Parathyroid adenoma (tissue), 2 donors: Measurements from ENCODE around the gene LCT.

ENCODE experiments used
- H2AFZ ChIP-seq: fragments of 300-600 bp; sonication (generic); one replicate; pipeline ENCODE4 v1.7.0; 2017; ENCODE audit warnings: antibody characterized with exemption, mild to moderate bottlenecking
- H3K27ac ChIP-seq: fragments of 300-600 bp; sonication (generic); one replicate; pipeline ENCODE4 v1.7.0; 2017
- H3K27me3 ChIP-seq: fragments of 300-600 bp; sonication (generic); one replicate; pipeline ENCODE4 v1.7.0; 2017; ENCODE audit warnings: low read length; ENCODE audit not compliant: control insufficient read depth, insufficient read depth
- H3K36me3 ChIP-seq: fragments of 300-600 bp; sonication (generic); one replicate; pipeline ENCODE4 v1.7.0; 2017; ENCODE audit warnings: low read length; ENCODE audit not compliant: control insufficient read depth, insufficient read depth
- H3K4me1 ChIP-seq: fragments of 300-600 bp; sonication (generic); one replicate; pipeline ENCODE4 v1.7.0; 2017; ENCODE audit warnings: control low read depth
- H3K4me2 ChIP-seq: fragments of 300-600 bp; sonication (generic); one replicate; pipeline ENCODE4 v1.7.0; 2017; ENCODE audit warnings: low read length
- H3K4me3 ChIP-seq: fragments of 300-600 bp; sonication (generic); one replicate; pipeline ENCODE4 v1.7.0; 2017; ENCODE audit warnings: low read depth, low read length
- H3K79me2 ChIP-seq: fragments of 300-600 bp; sonication (generic); one replicate; pipeline ENCODE4 v1.7.0; 2017; ENCODE audit warnings: control low read depth
- H3K9ac ChIP-seq: fragments of 300-600 bp; sonication (generic); one replicate; pipeline ENCODE4 v1.7.0; 2017; ENCODE audit warnings: mild to moderate bottlenecking
- H3K9me3 ChIP-seq: fragments of 300-600 bp; sonication (generic); one replicate; pipeline ENCODE4 v1.7.0; 2017; ENCODE audit warnings: low read length; ENCODE audit not compliant: control insufficient read depth
- CTCF ChIP-seq: fragments of 300-600 bp; sonication (generic); IDR thresholded peaks from one replicate; pipeline ENCODE4 v1.7.0; 2017; ENCODE audit warnings: antibody characterized with exemption, mild to moderate bottlenecking
- donor health status: primary hyperparathyroidism.

LCT gene

GRCh38 chr2:135875491-135876065, 38.6 kb upstream of the LCT start:
- Histone ChIP-seq H3K79me2 (no peaks in the 10 kb centered on the region), H3K27me3 (no peaks in the 10 kb centered on the region), H3K4me1 (no peaks in the 10 kb centered on the region), H3K9me3 (no peaks in the 10 kb centered on the region), H3K4me3 (peak overlapping the region; percentile 66), H2AFZ (peak overlapping the region; percentile 92), H3K36me3 (no peaks in the 10 kb centered on the region), H3K9ac (no peak overlapping the region), H3K27ac (peak overlapping the region; percentile 37), H3K4me2 (peak overlapping the region; percentile 88)
- no peak for TF ChIP-seq CTCF

DNA sequence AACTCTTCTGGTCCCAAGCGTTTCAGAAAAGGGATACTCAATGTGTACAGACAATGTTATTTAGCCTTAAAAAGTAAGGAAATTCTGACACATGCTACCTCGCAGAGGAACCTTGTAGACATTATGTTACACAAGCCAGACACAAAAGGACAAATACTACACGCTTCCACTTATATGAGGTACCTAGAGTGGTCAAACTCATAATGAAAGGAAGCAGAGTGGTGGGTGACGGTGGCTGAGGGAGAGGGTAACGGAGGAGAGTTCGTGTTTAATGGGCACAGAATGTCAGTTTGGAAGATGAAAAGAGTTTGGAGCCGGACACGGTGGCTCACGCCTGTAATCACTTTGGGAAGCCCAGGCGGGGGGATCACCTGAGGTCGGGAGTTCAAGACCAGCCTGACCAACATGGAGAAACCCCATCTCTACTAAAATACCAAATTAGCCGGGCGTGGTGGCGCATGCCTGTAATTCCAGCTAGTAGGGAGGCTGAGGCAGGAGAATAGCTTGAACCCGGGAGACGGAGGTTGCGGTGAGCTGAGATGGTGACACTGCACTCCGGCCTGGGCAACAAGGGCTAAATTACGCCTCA, 37.9 kb upstream of the LCT start:
- no peak overlapping the region for H3K4me3 ChIP-seq

GRCh38 chr2:135870571-135870970, 33.6 kb upstream of the LCT start:
- H3K4me2 ChIP-seq = no peak overlapping the region
- TF ChIP-seq CTCF = no peak
- no peaks in the 10 kb centered on the region for H3K4me1 ChIP-seq
- no peak overlapping the region for H3K9ac ChIP-seq
- no peaks in the 10 kb centered on the region for H3K36me3 ChIP-seq
- no peak overlapping the region for H2AFZ ChIP-seq
- H3K9me3 ChIP-seq = no peaks in the 10 kb centered on the region
- H3K79me2 ChIP-seq = no peaks in the 10 kb centered on the region
- H3K27ac ChIP-seq = no peak overlapping the region
- H3K4me3 ChIP-seq = no peak overlapping the region
- H3K27me3 ChIP-seq = no peaks in the 10 kb centered on the region

More for the DNA sequence above, 37.9 kb upstream of the LCT start:
- Histone ChIP-seq H3K27me3 (no peaks in the 10 kb centered on the region), H3K27ac (no peak overlapping the region), H3K9me3 (no peaks in the 10 kb centered on the region), H3K79me2 (no peaks in the 10 kb centered on the region), H2AFZ (no peak overlapping the region), H3K36me3 (no peaks in the 10 kb centered on the region), H3K9ac (no peak overlapping the region), H3K4me2 (no peak overlapping the region), H3K4me1 (no peaks in the 10 kb centered on the region)
- no peak for TF ChIP-seq CTCF

DNA sequence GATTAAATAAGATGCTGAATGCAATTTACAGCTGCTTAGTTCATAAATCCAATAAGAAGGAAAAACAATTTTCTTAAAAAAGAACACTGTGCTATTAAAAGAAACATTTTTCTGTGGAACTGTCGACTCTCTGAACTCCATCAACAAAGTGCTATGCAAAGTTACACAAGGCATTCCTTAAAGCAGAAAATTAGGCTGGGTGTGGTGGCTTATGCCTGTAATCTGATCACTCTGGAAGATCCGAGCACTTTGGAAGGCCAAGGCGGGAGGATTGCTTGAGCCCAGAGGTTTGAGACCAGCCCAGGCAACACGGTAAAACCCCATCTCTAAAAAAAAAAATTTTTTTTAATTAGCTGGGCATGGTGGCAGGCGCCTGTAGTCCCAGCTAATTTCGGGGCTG, 26.2 kb upstream of the LCT start:
- no peak overlapping the region for H3K9ac ChIP-seq
- H3K9me3 ChIP-seq = no peaks in the 10 kb centered on the region
- no peak overlapping the region for H3K27ac ChIP-seq
- H3K4me2 ChIP-seq = no peak overlapping the region
- H3K4me3 ChIP-seq = no peak overlapping the region
- no peak overlapping the region for H2AFZ ChIP-seq
- no peaks in the 10 kb centered on the region for H3K79me2 ChIP-seq
- no peaks in the 10 kb centered on the region for H3K27me3 ChIP-seq
- no peaks in the 10 kb centered on the region for H3K36me3 ChIP-seq
- TF ChIP-seq CTCF = no peak
- H3K4me1 ChIP-seq = no peaks in the 10 kb centered on the region

GRCh38 chr2:135862718-135863117, 25.7 kb upstream of the LCT start:
- Histone ChIP-seq H3K9me3 (no peaks in the 10 kb centered on the region), H3K4me1 (no peaks in the 10 kb centered on the region), H3K4me3 (no peak overlapping the region), H2AFZ (no peak overlapping the region), H3K79me2 (no peaks in the 10 kb centered on the region), H3K9ac (no peak overlapping the region), H3K27me3 (no peaks in the 10 kb centered on the region), H3K4me2 (no peak overlapping the region), H3K27ac (no peak overlapping the region), H3K36me3 (no peaks in the 10 kb centered on the region)
- no peak for TF ChIP-seq CTCF
